MCF 10A (cell line): ENCODE measurements around the gene ANKRD6. TPM values are rescaled to one million over a fixed set of nuclear protein-coding genes. Genes with fewer than 3 reads are reported as not detected.

Source experiments
- BruUV-seq: library from RNA; stranded (reverse); fragments of 400-500 nt; replicated peaks from 2 replicates; lab custom pipeline; 2021; lab: Mats Ljungman, UMichigan
- CTCF ChIA-PET: fragments of 300-600 bp; sonication (Branson Sonifier 250); formaldehyde crosslinking; extraction: SDS; loops from one replicate; lab custom pipeline; 2021; ENCODE audit warnings: antibody characterized with exemption, inconsistent platforms; lab: Yijun Ruan, JAX
- POLR2A ChIA-PET: fragments of 300-600, 350-650 bp; sonication (Branson Sonifier 250); formaldehyde crosslinking; extraction: SDS; loops from one replicate; lab custom pipeline; 2020; ENCODE audit warnings: antibody characterized with exemption, inconsistent platforms; lab: Yijun Ruan, JAX
- DNase-seq: peaks from one replicate; pipeline ENCODE4 v3.0.0-alpha.2; 2018; ENCODE audit not compliant: unreplicated experiment
- H3K27ac Mint-ChIP-seq: one replicate; pipeline ENCODE4 v1.8.0; 2022; ENCODE audit warnings: mild to moderate bottlenecking, low read depth, mixed read lengths; ENCODE audit not compliant: unreplicated experiment
- H3K27me3 Mint-ChIP-seq: one replicate; pipeline ENCODE4 v1.8.0; 2022; ENCODE audit warnings: mixed read lengths; ENCODE audit not compliant: insufficient read depth, unreplicated experiment
- H3K36me3 Mint-ChIP-seq: one replicate; pipeline ENCODE4 v1.8.0; 2022; ENCODE audit warnings: mild to moderate bottlenecking, moderate library complexity, mixed read lengths; ENCODE audit not compliant: insufficient read depth, unreplicated experiment
- H3K4me1 Mint-ChIP-seq: one replicate; pipeline ENCODE4 v1.8.0; 2022; ENCODE audit warnings: mixed read lengths; ENCODE audit not compliant: insufficient read depth, unreplicated experiment
- H3K4me3 Mint-ChIP-seq: one replicate; pipeline ENCODE4 v1.8.0; 2022; ENCODE audit warnings: mild to moderate bottlenecking, moderate library complexity, mixed read lengths; ENCODE audit not compliant: unreplicated experiment
- H3K9me3 Mint-ChIP-seq: one replicate; pipeline ENCODE4 v1.8.0; 2022; ENCODE audit warnings: mixed read lengths; ENCODE audit not compliant: unreplicated experiment
- CTCF ChIP-seq: fragments of 200-600 bp; IDR thresholded peaks from one replicate; pipeline ENCODE4 v1.8.0; 2022; ENCODE audit warnings: antibody characterized with exemption, mild to moderate bottlenecking; ENCODE audit not compliant: unreplicated experiment
- intact Hi-C: fragments of 100-400 bp; cut with micrococcal nuclease; formaldehyde crosslinking; loops from 2 replicates; pipeline ENCODE4 v1.14.1; 2022
- total RNA-seq: library from RNA; stranded (reverse); gene quantifications from 2 replicates; pipeline ENCODE4 v1.2.3, GENCODE V29; 2022

Gene ANKRD6
- total RNA-seq, 1 experiment from 2014 or later = 2.1 TPM

GRCh38 chr6:89454300-89454699 is 21.3 kb downstream of the ANKRD6 start:
- Mint-ChIP-seq H3K9me3 (no peaks in the 10 kb centered on the region), H3K27ac (no peak overlapping the region), H3K27me3 (no peaks in the 10 kb centered on the region), H3K4me3 (no peak overlapping the region), H3K4me1 (no peaks in the 10 kb centered on the region), H3K36me3 (no peaks in the 10 kb centered on the region)
- BruUV-seq = no TSS peak
- TF ChIP-seq CTCF = no peak
- ChIA-PET POLR2A (interaction anchor here (0.7 kb wide), 1 partner anchor 732 kb away, joined by 3 read pairs; no protein-coding TSS in a partner anchor), CTCF (no interaction called here)
- DNase-seq = no peak
- intact Hi-C loops = no loop called here

GRCh38 chr6:89458704-89459103 is 25.8 kb downstream of the ANKRD6 start:
- intact Hi-C loops = no loop called here
- H3K9me3 Mint-ChIP-seq = no peaks in the 10 kb centered on the region
- H3K36me3 Mint-ChIP-seq = no peaks in the 10 kb centered on the region
- H3K4me3 Mint-ChIP-seq = no peak overlapping the region
- ChIA-PET CTCF (interaction anchor here (0.6 kb wide), 1 partner anchor 8 kb away, joined by 5 read pairs; no protein-coding TSS in a partner anchor), POLR2A (no interaction called here)
- BruUV-seq = no TSS peak
- no peaks in the 10 kb centered on the region for H3K4me1 Mint-ChIP-seq
- DNase-seq = peak; percentile 17
- H3K27ac Mint-ChIP-seq = no peak overlapping the region
- no peak for TF ChIP-seq CTCF
- H3K27me3 Mint-ChIP-seq = no peaks in the 10 kb centered on the region

GRCh38 chr6:89459501-89459900 is 26.5 kb downstream of the ANKRD6 start:
- no peak overlapping the region for H3K27ac Mint-ChIP-seq
- no peaks in the 10 kb centered on the region for H3K9me3 Mint-ChIP-seq
- intact Hi-C loops = no loop called here
- H3K27me3 Mint-ChIP-seq = no peaks in the 10 kb centered on the region
- POLR2A ChIA-PET = no interaction called here
- H3K4me3 Mint-ChIP-seq = no peak overlapping the region
- no peaks in the 10 kb centered on the region for H3K4me1 Mint-ChIP-seq
- H3K36me3 Mint-ChIP-seq = no peaks in the 10 kb centered on the region
- TF ChIP-seq CTCF = no peak
- no TSS peak for BruUV-seq
- no peak for DNase-seq
- CTCF ChIA-PET = interaction anchor here (0.5 kb wide), 1 partner anchor 108 kb away, joined by 3 read pairs; no protein-coding TSS in a partner anchor

- no peaks in the 10 kb centered on the region for H3K9me3 Mint-ChIP-seq
- H3K27me3 Mint-ChIP-seq = no peaks in the 10 kb centered on the region
- no peak for TF ChIP-seq CTCF
- no peak for DNase-seq
- H3K4me1 Mint-ChIP-seq = no peaks in the 10 kb centered on the region
- H3K27ac Mint-ChIP-seq = no peak overlapping the region
- H3K36me3 Mint-ChIP-seq = no peaks in the 10 kb centered on the region
- no peak overlapping the region for H3K4me3 Mint-ChIP-seq
- CTCF ChIA-PET = interaction anchor here (1.3 kb wide), 1 partner anchor 88 kb away, joined by 5 read pairs; no protein-coding TSS in a partner anchor
- BruUV-seq = no TSS peak
- intact Hi-C loops = no loop called here
- POLR2A ChIA-PET = no interaction called here
These were observed 27.8 kb downstream of the ANKRD6 start for GRCh38 chr6:89460713-89461112.
